Stimulated activated CD4-positive, alpha-beta T cell treated with anti-CD3 and anti-CD28 coated beads, Interleukin-4, amount 100 ng/mL, for 48 hours (primary cell): ENCODE measurements around the gene MED19.
"Not testable (repeated sequence)": the region's sequence is repeated elsewhere in the genome, so short reads cannot be mapped to it uniquely, and the experiment has no call there.

Source experiments
- DNase-seq, 2 donors: peaks; one replicate each; pipeline ENCODE4 v3.0.0-alpha.2; 2020; ENCODE audit warnings: low read depth in 2 of 2

The MED19 gene

GRCh38 chr11:57711414-57712255, at the start of gene MED19:
Gene MED19 (minus strand): TSS chr11:57712215. CDS start chr11:57712179, 36 bp downstream.
- DNase-seq, result peak; percentile 63 to 71

- DNase-seq, result no peak
Measured at GRCh38 chr11:57758174-57758573, 46.2 kb upstream of the MED19 start.

- no peak for DNase-seq
Measured at GRCh38 chr11:57752954-57753353, 40.9 kb upstream of the MED19 start.

- no peak for DNase-seq
Measured at GRCh38 chr11:57751676-57752253, 39.8 kb upstream of the MED19 start, which contains the start of gene BTBD18. Gene BTBD18 (minus strand): TSS chr11:57751819. CDS start chr11:57751188, 631 bp downstream.

- no peak for DNase-seq
Measured at GRCh38 chr11:57751176-57751575, 39.2 kb upstream of the MED19 start.

GRCh38 chr11:57746920-57747319, 34.9 kb upstream of the MED19 start:
- no peak for DNase-seq

- no peak for DNase-seq
Measured at GRCh38 chr11:57745206-57745605, 33.2 kb upstream of the MED19 start.

- DNase-seq, result no peak
Measured at GRCh38 chr11:57744357-57744756, 32.3 kb upstream of the MED19 start.

- DNase-seq, result no peak
Measured at GRCh38 chr11:57742087-57742452, 30.1 kb upstream of the MED19 start.

- peak; percentile 90 to 95 for DNase-seq
Measured at GRCh38 chr11:57741132-57742086, 29.4 kb upstream of the MED19 start, which contains the start of gene SELENOH. Gene SELENOH (plus strand): TSS chr11:57741491. CDS start chr11:57741596, 105 bp downstream.

- DNase-seq, result no peak
Measured at GRCh38 chr11:57735619-57736298, 23.7 kb upstream of the MED19 start.

GRCh38 chr11:57732661-57733060, 20.6 kb upstream of the MED19 start:
- DNase-seq, result no peak

- DNase-seq, result no peak
Measured at GRCh38 chr11:57729479-57729878, 17.5 kb upstream of the MED19 start.

GRCh38 chr11:57728829-57729228, 16.8 kb upstream of the MED19 start:
- DNase-seq, result no peak

- DNase-seq, result no peak
Measured at GRCh38 chr11:57727185-57727584, 15.2 kb upstream of the MED19 start.

GRCh38 chr11:57716726-57717125, 4.7 kb upstream of the MED19 start:
- DNase-seq, result not testable (repeated sequence)

- DNase-seq, result no peak
Measured at GRCh38 chr11:57713835-57714234, 1.8 kb upstream of the MED19 start.

GRCh38 chr11:57712256-57713150, 488 bp upstream of the MED19 start, which contains the start of gene TMX2:
Gene TMX2 (plus strand): TSS chr11:57712593. CDS start chr11:57712619, 26 bp downstream.
- DNase-seq, result peak; percentile 78 to 86

- no peak for DNase-seq
Measured at GRCh38 chr11:57709802-57710367, 2.1 kb downstream of the MED19 start.

- not testable (repeated sequence) for DNase-seq
Measured at GRCh38 chr11:57705432-57705831, 6.6 kb downstream of the MED19 start.
